HG02763 (cell line): ENCODE data around the gene NDUFA9.

Experiments
- ATAC-seq: cut with Tn5 transposase; IDR thresholded peaks from one replicate; pipeline ENCODE4 v1.9.1; 2021; ENCODE audit warnings: mild to moderate bottlenecking, moderate library complexity; ENCODE audit not compliant: unreplicated experiment

Gene NDUFA9

DNA sequence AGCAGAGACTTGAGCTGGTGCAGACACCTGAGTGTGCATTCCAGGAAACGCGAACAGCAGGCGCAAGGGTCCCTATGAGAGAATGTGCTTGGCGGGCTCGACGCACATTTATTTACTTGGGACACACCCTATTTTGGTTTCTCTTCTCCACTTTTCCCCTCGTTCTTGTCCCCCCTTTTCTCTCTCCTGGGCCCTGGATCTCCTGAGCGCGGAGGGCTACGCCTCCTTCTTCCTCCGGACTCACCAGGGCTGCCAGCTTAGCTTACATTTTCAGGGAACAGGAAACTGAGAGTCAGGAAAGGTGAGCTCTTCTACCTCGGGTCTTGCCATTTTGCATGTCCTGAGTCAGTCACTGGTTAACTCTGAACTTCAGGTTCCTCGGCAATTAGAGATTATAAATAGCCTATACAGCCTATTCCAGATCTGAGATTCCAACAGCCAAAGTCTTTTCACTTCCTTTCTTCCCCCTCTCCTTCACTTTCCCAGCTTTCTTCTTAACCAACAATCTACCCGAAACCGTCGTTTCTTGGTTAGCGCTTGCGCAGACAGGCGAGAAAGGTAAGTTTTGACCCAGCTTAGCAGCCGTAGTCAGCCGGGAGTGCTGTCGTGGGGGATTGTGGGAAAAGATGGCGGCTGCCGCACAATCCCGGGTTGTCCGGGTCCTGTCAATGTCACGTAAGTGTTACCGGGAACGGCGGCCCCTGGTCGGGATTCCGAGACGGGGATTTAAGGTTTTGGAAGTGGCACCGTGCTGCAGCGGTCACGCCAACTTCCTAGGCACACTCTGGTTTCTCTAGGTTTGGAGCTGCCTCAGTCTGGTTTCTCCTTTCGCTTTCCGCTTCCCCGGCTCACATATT, at the start of gene NDUFA9, which contains the start of gene AKAP3:
Gene NDUFA9 (plus strand): TSS at position 614 of the 857 bp plus-strand sequence. CDS start 13 bp downstream, at position 627.
Gene AKAP3 (minus strand): TSS at position 551 of the 857 bp plus-strand sequence. CDS start 10,855 bp downstream, outside the sequence.
- ATAC-seq = peak; percentile 80

- no peak for ATAC-seq
These were observed 45.5 kb upstream of the NDUFA9 start for GRCh38 chr12:4603421-4603820.

GRCh38 chr12:4603946-4604345, 45.0 kb upstream of the NDUFA9 start:
- ATAC-seq = no peak

GRCh38 chr12:4604684-4605193, 44.2 kb upstream of the NDUFA9 start:
- peak; percentile 84 for ATAC-seq

- no peak for ATAC-seq
These were observed 41.9 kb upstream of the NDUFA9 start for GRCh38 chr12:4607056-4607455.

DNA sequence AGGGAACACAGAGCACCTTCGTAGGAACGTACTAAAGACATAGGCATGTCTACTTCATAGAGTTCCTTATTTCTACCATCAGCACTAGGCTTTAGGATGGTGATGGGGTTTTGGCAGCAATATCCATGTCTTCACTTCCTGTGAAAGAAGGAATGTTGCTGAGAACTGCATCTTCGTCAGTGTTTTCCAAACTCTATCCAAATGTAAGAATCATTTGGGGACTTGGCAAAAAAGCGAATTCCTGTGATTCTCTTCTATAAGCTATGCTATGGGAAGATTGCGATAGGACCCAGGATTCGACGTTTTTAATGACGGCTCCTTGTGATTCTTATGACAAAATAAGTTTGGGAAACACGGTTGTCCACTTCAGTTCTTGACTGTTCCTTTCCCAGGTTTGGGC, 39.8 kb upstream of the NDUFA9 start:
- ATAC-seq = no peak

- no peak for ATAC-seq
These were observed 38.4 kb upstream of the NDUFA9 start for GRCh38 chr12:4610481-4610880.

DNA sequence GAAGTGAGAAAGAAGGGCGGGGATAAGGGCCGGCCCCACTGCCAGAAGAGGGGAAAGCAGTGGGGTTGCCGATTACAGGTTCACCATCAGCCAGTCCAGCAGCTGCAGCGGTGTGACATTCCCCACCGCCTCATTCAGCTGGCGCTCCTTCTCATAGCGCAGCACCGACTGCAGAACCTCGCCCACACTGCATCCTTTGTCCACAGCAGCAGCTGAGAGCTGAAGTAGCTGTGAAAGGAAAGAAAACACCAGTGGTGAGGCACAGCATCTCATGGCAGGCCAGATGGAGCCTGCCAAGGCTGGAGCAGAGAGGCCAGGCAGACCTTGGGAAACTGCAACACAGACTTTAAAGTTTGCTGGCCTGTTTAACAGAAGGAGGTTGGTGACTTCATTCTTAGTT, 33.2 kb upstream of the NDUFA9 start:
- ATAC-seq = no peak

DNA sequence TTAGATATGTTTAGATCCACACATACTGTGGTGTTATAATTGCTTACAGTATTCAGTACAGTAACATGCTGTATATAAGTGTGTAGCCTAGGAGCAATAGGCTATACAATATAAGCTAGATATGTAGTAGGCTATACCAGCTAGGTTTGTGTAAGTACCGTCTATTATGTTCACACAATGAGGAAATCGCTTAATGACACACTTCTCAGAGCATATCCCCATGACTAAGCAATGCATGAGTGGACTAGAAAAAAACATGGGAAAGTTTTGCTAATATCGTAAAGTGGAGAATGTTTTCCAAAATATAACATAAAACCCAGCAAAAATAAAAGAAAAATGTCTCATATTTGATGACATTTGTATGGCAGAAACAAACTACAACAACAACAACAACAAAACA, 27.4 kb upstream of the NDUFA9 start:
- ATAC-seq = no peak

DNA sequence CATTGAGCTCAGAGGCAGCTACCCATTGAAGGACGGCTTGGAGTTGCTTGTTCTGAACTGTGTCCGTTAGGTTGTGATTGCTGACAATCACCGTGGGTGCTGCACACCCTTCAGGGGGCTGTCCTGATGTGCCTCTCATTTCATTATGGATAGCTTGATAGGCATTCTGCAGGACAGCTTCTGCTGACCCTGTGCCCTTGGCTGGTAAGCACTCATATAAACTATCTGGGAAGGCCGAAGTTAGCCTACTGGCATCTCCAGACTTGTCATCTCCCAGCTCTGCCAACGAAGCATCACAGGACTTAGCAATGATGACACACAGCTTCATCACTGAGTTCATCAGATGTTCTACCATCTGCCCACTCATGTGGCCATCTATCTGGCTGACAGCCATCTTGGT, 22.4 kb upstream of the NDUFA9 start:
- ATAC-seq = no peak

- no peak for ATAC-seq
These were observed 20.5 kb upstream of the NDUFA9 start for GRCh38 chr12:4628406-4628805.

DNA sequence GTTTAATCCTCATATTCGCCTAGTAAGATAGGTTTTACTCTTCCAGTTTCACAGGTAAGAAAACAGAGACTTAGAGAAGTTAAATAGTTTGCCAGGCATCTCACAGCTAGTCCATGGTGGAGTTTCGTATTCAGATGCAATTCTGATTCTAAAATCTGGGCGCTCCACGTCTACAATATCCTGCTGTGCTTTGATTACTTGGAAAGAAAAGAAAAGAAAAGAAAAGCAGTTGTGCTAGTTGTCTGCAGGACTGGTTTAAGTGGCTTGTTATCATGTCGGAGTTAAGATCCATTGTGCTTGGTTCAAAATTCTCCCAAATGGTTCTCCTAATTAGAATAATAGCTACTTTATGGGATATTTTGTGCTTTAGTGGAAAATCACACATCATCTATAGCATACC, 18.7 kb upstream of the NDUFA9 start:
- ATAC-seq = no peak

DNA sequence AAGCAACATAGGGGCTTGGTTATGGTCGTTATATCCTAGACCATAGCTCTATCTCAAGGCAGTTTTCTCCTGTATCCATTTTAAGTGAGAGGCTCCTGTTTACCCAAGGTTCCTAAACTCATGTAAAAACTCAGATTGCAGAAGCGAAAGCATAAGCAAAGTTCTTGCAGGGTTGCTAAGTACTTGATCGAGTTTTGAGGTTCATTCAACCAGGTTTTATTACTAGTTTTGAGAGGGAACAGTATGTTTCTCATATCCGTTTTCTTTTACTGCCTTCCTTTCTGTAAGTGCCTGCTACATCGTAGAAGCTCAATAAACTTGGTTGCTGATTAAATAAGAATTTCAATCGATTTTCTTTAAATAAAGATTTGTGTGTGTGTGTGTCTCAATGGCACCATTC, 5.2 kb upstream of the NDUFA9 start:
- ATAC-seq = no peak

DNA sequence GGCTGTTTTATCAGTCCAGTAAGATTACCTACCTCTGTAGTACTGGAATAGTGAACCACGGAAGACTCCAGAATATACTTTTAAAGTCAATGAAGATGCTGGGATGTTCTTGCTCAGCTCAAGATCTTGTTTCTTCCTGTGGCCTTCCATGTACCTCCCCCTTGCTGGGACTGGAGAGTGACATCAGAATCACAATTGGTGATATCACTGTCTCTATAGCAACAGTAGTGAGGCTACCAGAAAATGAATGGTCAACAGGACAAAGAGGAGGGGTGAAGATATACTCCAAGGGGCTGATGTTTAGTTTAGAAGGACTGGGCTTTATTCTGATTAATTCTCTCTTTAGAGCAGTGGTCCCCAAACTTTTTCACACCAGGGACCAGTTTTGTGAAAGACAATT, 3.9 kb upstream of the NDUFA9 start:
- no peak for ATAC-seq

DNA sequence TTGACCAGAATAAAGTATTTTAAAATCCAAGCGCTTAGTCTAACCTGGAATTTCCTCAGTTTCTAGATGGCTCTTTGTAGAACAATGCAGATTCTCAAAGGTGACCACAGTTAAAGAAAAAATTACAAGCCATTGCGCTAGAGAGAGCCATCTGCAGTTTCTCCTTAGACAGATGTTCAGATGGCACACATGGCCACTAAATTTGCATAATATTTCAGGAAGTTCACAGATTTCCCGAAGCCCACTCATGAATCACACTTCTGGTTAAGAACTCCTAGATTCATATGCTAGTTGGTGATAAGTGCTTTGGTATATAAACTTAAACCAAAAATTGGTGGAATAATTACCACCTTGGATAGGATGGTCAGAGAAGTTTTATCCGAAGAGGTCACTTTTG, 812 bp upstream of the NDUFA9 start:
- peak; percentile 39 for ATAC-seq

- no peak for ATAC-seq
These were observed 396 bp downstream of the NDUFA9 start for GRCh38 chr12:4649358-4649661.

- ATAC-seq = no peak
These were observed 4.3 kb downstream of the NDUFA9 start for GRCh38 chr12:4653257-4653656.

GRCh38 chr12:4653691-4654090, 4.8 kb downstream of the NDUFA9 start:
- ATAC-seq = no peak

DNA sequence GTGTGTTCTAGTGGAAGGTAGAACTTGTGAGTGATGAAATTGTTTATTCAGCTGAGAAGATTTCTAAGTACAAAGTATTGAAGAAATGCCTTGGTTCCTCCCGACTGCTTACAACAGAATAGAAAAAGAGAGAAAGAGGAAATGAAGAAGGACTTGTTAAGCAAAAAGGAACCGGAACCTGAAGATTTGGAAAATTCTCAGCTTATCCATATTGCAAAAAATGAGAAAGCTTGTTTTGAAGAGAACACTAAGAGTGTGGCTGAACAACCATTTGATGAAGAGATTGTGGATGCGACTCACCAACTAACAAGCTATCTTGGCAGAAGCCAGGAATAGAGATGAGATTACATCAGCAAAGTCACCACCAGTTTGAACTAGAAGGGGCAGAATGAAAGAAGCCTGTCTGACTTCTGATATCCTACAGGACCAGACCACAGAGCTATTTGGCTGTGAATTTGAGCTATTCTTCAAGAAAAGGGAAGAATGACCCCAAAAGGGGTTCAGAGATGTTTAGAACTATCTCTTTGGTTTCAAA, 15.1 kb downstream of the NDUFA9 start:
- no peak for ATAC-seq

DNA sequence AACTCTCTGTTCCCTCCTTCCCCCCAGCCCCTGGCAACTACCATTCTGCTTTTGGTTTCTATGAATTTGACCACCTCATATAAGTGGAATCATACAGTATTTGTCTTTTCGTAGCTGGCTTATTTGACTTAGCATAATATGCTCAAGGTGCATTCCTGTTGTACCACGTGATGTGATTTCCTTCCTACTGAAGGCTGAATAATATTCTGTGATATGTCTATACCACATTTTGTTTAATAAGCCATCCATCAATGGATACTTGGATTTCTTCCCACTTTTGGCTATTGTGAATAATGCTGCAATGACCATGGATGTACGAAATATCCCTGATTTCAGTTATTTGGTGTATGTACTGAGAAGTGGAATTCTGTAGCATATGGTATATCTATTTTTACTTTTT, 16.3 kb downstream of the NDUFA9 start:
- ATAC-seq = no peak

DNA sequence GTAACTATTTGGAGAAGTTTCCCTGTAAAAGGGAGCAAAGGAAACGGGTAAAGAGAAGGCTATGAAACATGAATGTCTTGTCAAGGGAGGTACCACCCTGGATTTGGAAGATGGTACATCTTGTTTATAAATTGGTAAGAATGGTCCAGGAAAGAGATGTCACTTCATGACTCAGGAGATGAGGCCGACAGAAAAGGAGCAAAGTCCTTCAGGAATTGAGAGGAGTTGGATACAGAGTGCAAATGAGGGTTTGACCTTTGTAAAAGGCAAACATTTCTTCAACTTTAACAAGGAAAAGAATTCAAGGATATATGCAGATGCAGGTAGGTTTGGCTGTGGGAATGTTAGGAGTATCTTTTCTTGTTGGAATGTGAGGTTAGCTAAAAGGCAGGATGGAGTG, 30.8 kb downstream of the NDUFA9 start:
- ATAC-seq = no peak

DNA sequence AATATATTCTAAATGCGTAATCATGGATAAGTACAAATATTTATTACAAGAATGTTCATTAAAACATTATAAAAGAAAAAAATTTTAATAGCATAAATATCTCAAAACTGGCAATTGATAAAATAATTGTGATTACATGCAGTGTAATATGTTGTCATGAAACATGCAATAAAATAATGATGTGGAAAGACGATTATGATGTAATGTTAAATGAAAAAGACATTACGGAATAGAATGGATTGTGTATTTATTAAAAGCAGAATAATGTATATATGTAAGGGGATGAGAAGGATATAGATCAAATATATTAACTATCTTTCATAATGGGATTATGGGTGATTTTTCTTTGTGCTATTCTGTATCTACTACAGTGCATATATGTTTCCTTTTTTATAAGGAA, 32.8 kb downstream of the NDUFA9 start:
- ATAC-seq = no peak
